Measurements from ENCODE around the gene TUBB4B.
A peak's percentile ranks its signal among the peaks of the same experiment; 100 is the strongest.

DNA sequence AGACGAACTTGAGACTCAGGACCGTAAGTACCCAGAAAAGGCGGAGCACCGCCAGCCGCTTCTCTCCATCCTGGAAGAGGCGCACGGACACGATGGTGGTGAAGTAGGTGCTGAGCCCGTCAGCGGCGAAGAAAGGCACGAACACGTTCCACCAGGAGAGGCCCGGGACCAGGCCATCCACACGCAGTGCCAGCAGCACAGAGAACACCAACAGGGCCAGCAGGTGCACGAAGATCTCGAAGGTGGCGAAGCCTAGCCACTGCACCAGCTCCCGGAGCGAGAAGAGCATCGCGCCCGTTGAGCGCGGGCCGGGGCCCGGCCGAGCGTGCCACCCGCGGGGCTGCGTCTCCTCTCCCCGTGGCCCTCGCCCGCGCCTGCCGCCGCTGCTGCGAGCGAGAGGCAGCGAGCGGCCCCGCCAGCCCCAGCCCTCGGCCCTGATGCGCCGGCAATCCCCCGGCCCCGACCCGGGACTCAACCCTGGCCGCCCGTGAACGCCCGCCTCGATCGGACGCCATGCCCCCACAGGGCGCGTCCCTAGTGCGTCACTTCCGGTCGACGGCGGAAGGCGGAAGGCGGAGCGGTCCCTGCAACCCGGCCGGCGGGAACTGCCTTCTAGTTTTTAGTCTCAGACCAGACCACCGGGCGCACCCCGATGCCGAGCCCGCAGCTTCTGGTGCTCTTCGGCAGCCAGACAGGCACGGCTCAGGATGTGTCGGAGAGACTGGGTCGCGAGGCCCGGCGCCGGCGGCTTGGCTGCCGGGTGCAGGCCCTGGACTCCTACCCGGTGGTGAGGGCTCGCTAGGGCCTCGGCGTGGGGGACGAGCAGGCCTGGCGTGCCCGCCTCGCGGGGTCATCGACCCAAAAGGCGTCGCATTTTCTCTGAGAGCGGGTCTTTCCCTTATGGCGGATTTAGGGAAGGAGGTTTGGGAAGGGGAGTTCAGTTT is 35.7 kb upstream of the TUBB4B start, which contains the start of the genes NDOR1 and TMEM203:
- TF ChIP-seq SREBF2 (IDR thresholded peaks at IDR 0.05) (no peak), CTCF (IDR thresholded peaks at IDR 0.05) (no peak), EHMT2 (IDR thresholded peaks at IDR 0.05; ENCODE audit: low read depth) (no peak), FOSB (CRISPR knock-in tag; IDR thresholded peaks at IDR 0.05) (no peak), POLR2A (IDR thresholded peaks at IDR 0.05; ENCODE audit: low read length) (peak; percentile 74), CBX2 (IDR thresholded peaks at IDR 0.05; ENCODE audit: borderline replicate concordance, low read depth) (no peak), RNF2 (IDR thresholded peaks at IDR 0.05; ENCODE audit: borderline replicate concordance, low read depth) (no peak), RFX5 (IDR thresholded peaks at IDR 0.05) (no peak; the same call in 1 of the 2 replicates), FOSL2 (IDR thresholded peaks at IDR 0.05) (no peak), FOSL2 (CRISPR knock-in tag; IDR thresholded peaks at IDR 0.05) (no peak)
- TF ChIP-seq, protein P1, sequence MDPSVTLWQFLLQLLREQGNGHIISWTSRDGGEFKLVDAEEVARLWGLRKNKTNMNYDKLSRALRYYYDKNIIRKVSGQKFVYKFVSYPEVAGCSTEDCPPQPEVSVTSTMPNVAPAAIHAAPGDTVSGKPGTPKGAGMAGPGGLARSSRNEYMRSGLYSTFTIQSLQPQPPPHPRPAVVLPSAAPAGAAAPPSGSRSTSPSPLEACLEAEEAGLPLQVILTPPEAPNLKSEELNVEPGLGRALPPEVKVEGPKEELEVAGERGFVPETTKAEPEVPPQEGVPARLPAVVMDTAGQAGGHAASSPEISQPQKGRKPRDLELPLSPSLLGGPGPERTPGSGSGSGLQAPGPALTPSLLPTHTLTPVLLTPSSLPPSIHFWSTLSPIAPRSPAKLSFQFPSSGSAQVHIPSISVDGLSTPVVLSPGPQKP (IDR thresholded peaks at IDR 0.05; ENCODE audit: low read depth, low read length), result no peak

Data from A549 (cell line).